ENCODE data around the gene SYP.
"Not testable (repeated sequence)": the region's sequence is repeated elsewhere in the genome, so short reads cannot be mapped to it uniquely, and the experiment has no call there.

SYP gene

GRCh38 chrX:49172280-49172780, 27.7 kb downstream of the SYP start:
- in situ Hi-C loops (cut with MboI; ENCODE audit: low sequenced_read_pairs) = no loop called here

DNA sequence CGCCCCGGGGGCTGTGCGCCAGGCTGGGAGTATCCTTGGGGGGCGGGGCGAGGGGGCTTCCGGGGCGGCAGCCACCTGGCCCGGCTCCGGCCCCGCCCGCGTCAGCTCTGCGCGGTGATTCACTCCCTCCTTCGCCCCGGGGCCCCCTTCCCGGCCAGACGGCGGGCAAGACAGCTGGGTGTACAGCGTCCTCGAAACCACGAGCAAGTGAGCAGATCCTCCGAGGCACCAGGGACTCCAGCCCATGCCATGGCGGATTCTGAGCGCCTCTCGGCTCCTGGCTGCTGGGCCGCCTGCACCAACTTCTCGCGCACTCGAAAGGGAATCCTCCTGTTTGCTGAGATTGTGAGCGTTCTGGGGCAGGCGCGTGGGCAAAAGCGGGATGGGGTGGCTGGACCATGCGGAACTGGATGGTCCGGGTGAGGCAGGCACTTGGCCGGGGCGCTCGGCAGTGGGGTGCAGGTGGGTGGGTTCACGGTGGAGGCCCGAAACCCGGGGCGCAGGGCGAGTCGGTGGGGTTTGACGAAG, 28.2 kb downstream of the SYP start, which contains the start of gene PLP2:
PLP2 (plus strand) TSS at position 147 of the 528 bp plus-strand sequence; CDS start at position 250, 103 bp downstream.
- in situ Hi-C loops (cut with MboI; ENCODE audit: low sequenced_read_pairs) = no loop called here

DNA sequence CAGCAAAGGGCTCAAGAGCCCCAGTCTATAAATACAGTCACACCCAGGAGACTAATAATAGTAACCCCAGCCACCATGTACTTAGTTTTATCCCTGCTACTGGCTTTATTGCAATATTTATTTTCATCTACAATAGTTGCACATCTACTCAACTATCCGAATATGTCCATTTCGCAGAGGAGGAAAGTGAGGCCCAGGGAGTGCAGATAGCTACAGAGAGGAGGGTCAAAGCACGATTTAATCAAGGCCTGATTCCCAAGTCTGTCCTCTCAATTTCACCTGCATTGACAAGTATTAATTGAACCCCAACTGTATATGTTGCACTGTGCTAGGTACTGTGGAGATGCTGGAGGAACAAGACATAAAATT, 32.3 kb downstream of the SYP start:
- in situ Hi-C loops (cut with MboI; ENCODE audit: low sequenced_read_pairs) = no loop called here

DNA sequence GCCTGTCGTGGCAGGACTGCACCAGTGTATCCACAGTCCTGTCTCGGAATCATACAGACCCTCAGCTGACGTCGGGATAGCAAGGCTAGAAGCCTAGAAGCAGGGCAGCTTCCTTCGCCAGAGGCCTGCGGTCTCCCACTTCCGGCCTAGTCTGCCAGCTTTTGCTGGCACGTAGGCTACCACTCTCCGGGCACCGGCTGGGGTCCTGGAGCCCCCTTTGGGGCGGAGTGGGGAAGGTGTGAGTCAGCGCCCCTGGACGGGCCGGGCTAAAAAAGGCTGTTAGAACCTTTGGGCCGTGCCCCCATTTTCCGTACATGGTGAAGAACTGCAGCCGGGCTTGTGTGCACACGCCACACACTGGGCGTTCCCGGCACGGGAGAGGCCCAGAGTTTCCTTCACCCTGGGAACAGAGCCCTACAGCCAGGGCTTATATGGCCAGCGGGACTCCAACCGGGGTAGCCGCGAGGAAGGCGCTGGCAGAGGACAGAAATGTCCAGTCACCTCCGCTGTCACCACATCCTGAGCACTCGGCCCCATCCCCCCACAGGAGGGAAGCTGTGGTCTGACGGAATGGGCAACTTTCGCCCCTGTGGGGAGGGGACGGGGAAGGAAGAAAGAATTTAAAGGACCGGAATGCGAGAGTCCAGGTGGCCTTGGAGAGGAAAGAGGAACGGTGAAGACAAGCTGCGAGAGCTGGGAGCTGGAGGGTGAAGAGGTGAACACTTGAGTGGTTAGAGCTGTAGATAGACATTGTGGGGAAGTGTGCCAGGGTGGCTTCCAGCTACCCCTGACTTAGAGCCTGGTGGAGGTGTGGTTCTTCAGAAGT, 32.9 kb downstream of the SYP start:
- in situ Hi-C loops (cut with MboI; ENCODE audit: low sequenced_read_pairs) = no loop called here

- in situ Hi-C loops (cut with MboI; ENCODE audit: low sequenced_read_pairs) = no loop called here
Measured at GRCh38 chrX:49165901-49166881, 33.8 kb downstream of the SYP start.

GRCh38 chrX:49164589-49165360, 35.2 kb downstream of the SYP start:
- in situ Hi-C loops (cut with MboI; ENCODE audit: low sequenced_read_pairs) = no loop called here

- in situ Hi-C loops (cut with MboI; ENCODE audit: low sequenced_read_pairs) = no loop called here
Measured at GRCh38 chrX:49163555-49164419, 36.2 kb downstream of the SYP start.

DNA sequence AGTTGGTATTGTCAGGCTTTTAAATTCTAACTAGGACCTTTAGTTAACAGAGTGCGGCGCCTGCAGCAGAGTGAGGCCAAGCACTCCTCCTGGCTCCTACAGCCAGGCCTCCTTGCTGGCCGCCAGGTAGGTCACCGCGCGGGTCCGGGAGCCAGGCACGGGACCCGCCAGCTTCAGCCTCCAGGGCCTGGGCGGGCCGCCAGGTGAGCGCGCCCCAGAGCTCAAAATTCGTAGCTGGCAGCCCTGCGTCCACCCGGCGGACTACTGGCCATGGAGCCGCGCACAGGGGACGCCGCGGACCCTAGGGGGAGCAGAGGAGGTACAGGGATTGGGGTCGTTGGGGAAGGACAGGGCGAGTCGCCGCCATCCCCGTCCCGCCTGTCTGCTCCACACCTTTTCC, 37.4 kb downstream of the SYP start, which contains the start of gene MAGIX:
MAGIX (plus strand) TSS at position 139 of the 400 bp plus-strand sequence; CDS start at position 271, 132 bp downstream.
- in situ Hi-C loops (cut with MboI; ENCODE audit: low sequenced_read_pairs) = no loop called here

- in situ Hi-C loops (cut with MboI; ENCODE audit: low sequenced_read_pairs) = no loop called here
Measured at GRCh38 chrX:49161632-49162031, 38.4 kb downstream of the SYP start.

DNA sequence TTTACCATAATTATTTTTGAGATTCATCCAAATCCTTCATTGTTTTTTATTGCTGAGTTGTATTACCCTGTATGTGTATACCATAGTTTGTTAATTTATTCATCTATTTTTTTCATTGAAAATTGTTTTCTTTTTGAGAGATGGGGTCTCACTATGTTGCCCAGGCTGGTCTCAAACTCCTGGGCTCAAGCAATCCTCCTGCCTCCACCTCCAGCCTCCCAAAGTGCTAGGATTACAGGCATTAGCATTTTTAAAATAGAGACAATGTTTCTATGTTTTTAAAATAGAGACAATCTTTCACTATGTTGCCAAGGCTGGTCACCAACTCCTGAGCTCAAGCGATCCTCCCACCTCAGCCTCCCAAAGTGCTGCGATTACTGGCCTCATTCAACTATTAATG, 39.1 kb downstream of the SYP start:
- in situ Hi-C loops (cut with MboI; ENCODE audit: low sequenced_read_pairs) = no loop called here

DNA sequence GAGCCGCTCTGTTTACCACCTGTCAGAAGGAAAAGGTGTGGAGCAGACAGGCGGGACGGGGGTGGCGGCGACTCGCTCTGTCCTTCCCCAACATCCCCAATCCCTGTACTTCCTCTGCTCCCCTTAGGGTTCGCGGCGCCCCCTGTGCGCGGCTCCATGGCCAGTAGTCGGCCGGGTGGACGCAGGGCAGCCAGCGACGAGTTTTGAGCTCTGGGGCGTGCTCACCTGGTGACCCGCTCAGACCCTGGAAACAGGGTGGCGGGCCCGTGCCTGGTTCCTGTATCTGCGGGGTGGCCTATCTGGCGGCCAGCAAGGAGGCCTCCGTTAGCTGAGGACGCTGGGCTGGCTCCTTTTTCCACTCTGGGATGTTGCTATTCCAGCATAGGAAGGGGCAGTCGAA, 42.8 kb downstream of the SYP start:
- in situ Hi-C loops (cut with MboI; ENCODE audit: low sequenced_read_pairs) = no loop called here

GRCh38 chrX:49155900-49156837, 43.8 kb downstream of the SYP start:
- in situ Hi-C loops (cut with MboI; ENCODE audit: low sequenced_read_pairs) = no loop called here

- in situ Hi-C loops (cut with MboI; ENCODE audit: low sequenced_read_pairs) = no loop called here
Measured at GRCh38 chrX:49155243-49155899, 44.6 kb downstream of the SYP start.

DNA sequence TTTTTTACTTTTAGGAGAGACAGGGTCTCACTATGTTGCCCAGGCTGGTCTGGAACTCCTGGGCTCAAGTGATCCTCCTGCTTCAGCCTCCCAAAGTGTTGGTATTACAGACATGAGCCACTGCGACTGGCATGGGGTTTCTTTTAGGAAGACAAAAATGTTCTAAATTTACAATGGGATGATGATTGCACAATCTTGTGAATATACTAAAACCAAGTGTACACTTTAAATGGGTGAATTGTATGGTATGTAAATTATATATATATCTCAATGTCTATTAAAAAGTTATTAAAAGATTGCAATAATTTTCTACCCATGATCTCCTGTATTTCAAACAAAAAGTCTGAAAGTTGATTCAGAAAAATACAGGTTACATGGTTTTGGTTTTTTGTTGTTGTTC, 46.5 kb downstream of the SYP start:
- in situ Hi-C loops (cut with MboI; ENCODE audit: low sequenced_read_pairs) = no loop called here

DNA sequence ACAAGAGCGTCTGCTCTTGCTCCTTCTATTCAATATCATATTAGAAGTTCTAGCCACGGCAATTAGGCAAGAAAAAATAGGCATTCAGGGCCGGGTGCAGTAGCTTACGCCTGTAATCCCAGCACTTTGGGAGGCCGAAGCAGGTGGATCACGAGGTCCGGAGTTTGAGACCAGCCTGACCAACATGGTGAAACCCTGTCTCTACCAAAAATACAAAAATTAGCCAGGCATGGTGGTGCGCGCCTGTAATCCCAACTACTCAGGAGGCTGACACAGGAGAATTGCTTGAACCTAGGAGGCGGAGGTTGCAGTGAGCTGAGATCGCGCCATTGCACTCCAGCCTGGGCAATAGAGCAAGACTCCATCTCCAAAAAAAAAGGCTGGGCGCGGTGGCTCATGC, 50.7 kb downstream of the SYP start:
- in situ Hi-C loops (cut with MboI; ENCODE audit: low sequenced_read_pairs) = not testable (repeated sequence)

GRCh38 chrX:49148390-49149100, 51.4 kb downstream of the SYP start:
- in situ Hi-C loops (cut with MboI; ENCODE audit: low sequenced_read_pairs) = not testable (repeated sequence)

DNA sequence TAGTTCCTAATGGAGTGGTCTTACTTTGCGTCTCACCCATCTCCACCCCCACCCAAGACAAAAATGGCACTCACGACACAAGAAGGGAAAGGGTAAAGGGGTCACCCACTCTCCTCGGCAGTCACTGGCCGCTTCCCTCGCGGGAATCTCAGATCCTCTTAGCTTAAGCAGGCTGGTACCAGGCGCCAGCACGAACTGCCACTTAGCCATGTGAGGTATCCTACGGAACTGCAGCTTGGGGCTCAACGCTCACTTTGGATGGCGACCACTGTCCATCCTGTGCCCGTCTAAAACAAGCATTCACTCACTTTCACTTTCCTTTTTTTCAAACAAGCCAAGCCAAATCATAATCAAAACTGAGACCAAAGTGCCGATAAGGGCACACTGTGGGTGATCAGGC, 52.1 kb downstream of the SYP start:
- in situ Hi-C loops (cut with MboI; ENCODE audit: low sequenced_read_pairs) = no loop called here

Measured in HL-60/S4 (cell line).